ENCODE data around the gene LTBP3. TPM values are rescaled to one million over a fixed set of nuclear protein-coding genes. Genes with fewer than 3 reads are reported as not detected.
A peak's percentile ranks its signal among the peaks of the same experiment; 100 is the strongest.

Gene LTBP3
- total and polyA plus RNA-seq, 11 donors, result 26.3 to 125 (median 75.6) TPM

- Histone ChIP-seq H3K27ac (peak overlapping the region in 11 of 12 donors; percentile 49 to 100 (median 98)), H3K27me3 (no peaks in the 10 kb centered on the region), H3K36me3 (peaks cover 15 to 57% (median 55%) of the 10 kb centered on the region in 9 donors), H3K9me3 (no peaks in the 10 kb centered on the region), H3K4me3 (peak overlapping the region in 11 of 12 donors; percentile 70 to 90 (median 81)), H3K4me1 (peaks cover 0 to 57% (median 26%) of the 10 kb centered on the region in 12 donors)
- intact Hi-C loops (cut with DNase I), result loop anchor here in 6 of 10 donors (2.0 to 5.0 kb wide), 3 partner anchors 34 to 89 kb away; no protein-coding TSS in a partner anchor
- DNase-seq, result no peak
- no peak for TF ChIP-seq CTCF (IDR thresholded peaks at IDR 0.05)
- 31 to 35% (median 34%) methylated on average over 4 of the region's 4 CpGs for WGBS, 4 donors
- no peak for ATAC-seq
Observed at GRCh38 chr11:65506290-65506771, 51.8 kb downstream of the LTBP3 start.

GRCh38 chr11:65505466-65506289, 52.5 kb downstream of the LTBP3 start:
- TF ChIP-seq CTCF (IDR thresholded peaks at IDR 0.05), result no peak
- no peak for TF ChIP-seq POLR2A (IDR thresholded peaks at IDR 0.05)
- no peaks in the 10 kb centered on the region for H3K9me3 ChIP-seq
- H3K4me1 ChIP-seq, result peaks cover 0 to 54% (median 26%) of the 10 kb centered on the region in 12 donors
- peak in 1 of 5 donors; percentile 19 for DNase-seq
- WGBS, 4 donors, result 10 to 15% (median 12%) methylated on average over 12 of the region's 12 CpGs
- no peak for ATAC-seq
- no peaks in the 10 kb centered on the region for H3K27me3 ChIP-seq
- H3K36me3 ChIP-seq, result peaks cover 15 to 64% (median 58%) of the 10 kb centered on the region in 9 donors
- peak overlapping the region; percentile 43 to 100 (median 98) for H3K27ac ChIP-seq
- H3K4me3 ChIP-seq, result peak overlapping the region; percentile 70 to 90 (median 81)
- intact Hi-C loops (cut with DNase I), result loop anchor here in 6 of 10 donors (2.0 to 5.0 kb wide), 3 partner anchors 33 to 88 kb away; no protein-coding TSS in a partner anchor

GRCh38 chr11:65504674-65505465, 53.3 kb downstream of the LTBP3 start:
- Histone ChIP-seq H3K4me1 (peaks cover 0 to 48% (median 24%) of the 10 kb centered on the region in 12 donors), H3K36me3 (peaks cover 15 to 69% (median 58%) of the 10 kb centered on the region in 9 donors), H3K4me3 (peak overlapping the region; percentile 70 to 90 (median 81)), H3K27ac (peak overlapping the region; percentile 5 to 100 (median 98)), H3K27me3 (no peaks in the 10 kb centered on the region), H3K9me3 (no peaks in the 10 kb centered on the region)
- TF ChIP-seq POLR2A (IDR thresholded peaks at IDR 0.05) (peak in 1 of 2 donors; percentile 41), CTCF (IDR thresholded peaks at IDR 0.05) (no peak)
- DNase-seq, result peak in 1 of 5 donors; percentile 18
- ATAC-seq, result no peak
- WGBS, 4 donors, result 4 to 7% (median 6%) methylated on average over 8 of the region's 8 CpGs
- intact Hi-C loops (cut with DNase I), result loop anchor here in 5 of 10 donors (5.0 kb wide), 2 partner anchors 33 to 88 kb away; no protein-coding TSS in a partner anchor

Data from heart left ventricle (tissue), 16 donors.